ENCODE data around the gene SAMD4B. TPM values are rescaled to one million over a fixed set of nuclear protein-coding genes. Genes with fewer than 3 reads are reported as not detected.

Gene SAMD4B, protein sequence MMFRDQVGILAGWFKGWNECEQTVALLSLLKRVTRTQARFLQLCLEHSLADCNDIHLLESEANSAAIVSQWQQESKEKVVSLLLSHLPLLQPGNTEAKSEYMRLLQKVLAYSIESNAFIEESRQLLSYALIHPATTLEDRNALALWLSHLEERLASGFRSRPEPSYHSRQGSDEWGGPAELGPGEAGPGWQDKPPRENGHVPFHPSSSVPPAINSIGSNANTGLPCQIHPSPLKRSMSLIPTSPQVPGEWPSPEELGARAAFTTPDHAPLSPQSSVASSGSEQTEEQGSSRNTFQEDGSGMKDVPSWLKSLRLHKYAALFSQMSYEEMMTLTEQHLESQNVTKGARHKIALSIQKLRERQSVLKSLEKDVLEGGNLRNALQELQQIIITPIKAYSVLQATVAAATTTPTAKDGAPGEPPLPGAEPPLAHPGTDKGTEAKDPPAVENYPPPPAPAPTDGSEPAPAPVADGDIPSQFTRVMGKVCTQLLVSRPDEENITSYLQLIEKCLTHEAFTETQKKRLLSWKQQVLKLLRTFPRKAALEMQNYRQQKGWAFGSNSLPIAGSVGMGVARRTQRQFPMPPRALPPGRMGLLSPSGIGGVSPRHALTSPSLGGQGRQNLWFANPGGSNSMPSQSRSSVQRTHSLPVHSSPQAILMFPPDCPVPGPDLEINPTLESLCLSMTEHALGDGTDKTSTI
- 159 TPM for polyA plus RNA-seq (2013, experiment 1 of 4)
- 153 TPM for polyA plus RNA-seq (2013, experiment 2 of 4)
- 126 TPM for polyA plus RNA-seq (2013, experiment 3 of 4)
- 135 TPM for polyA plus RNA-seq (2013, experiment 4 of 4)

DNA sequence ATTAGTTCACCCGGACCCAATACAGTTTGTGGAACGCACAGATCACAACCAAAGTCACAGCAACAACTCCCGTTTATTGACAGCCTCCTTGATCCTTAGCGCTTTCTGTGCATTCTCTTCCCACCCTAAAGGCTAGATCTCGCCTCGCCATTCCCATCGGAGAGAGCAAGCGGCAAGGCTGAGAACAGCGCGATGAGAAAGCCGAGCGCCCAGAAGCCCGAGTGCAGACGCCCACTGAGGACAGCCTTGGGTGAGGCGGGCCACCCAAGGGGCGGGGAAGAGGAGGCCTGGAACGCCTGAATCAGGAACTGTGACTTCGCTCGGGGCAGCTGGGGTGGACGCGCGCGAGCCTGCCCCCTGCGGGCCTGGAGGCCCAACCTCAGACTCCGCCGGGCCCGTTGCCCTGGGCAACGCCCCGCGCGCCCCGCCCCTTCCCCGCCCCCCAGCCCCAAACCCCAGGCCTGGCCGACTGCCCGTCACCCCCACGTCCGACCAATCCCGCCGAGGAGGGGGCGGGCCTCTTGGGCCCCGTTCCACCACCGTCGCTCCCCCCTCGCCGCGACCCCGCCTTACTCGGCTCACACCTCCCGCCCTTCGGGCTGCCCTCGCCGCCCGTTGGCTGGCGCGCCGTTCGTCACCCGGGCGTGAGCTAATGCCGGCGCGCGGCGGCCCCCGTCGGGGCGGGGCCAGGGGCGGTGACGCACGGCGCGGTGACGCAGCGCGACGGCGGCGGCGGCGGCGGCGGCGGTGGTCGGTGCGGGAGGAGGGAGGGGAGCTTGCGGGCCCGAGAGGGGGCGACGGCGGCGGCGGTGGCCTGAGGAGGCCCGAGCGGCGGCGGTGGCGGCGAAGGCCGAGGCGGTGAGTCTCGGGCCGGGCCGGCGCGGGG, at the start of gene SAMD4B:
TSS of gene SAMD4B (plus strand) at position 703 of the 886 bp plus-strand sequence. CDS start 14,473 bp downstream, outside the sequence.
- Histone ChIP-seq H3K4me3 (ENCODE audit: insufficient read depth, low read depth, low read length) (peak within 1 kb of the TSS; percentile 84), H3K27ac (ENCODE audit: insufficient read depth, low read depth, low read length, poor library complexity, severe bottlenecking) (peak within 1 kb of the TSS; percentile 52), H3K27me3 (ENCODE audit: control insufficient read depth, insufficient read depth, low read length, poor library complexity, severe bottlenecking) (no peaks in the 10 kb centered on the region), H3K9me3 (ENCODE audit: control insufficient read depth, low read length) (no peaks in the 10 kb centered on the region), H3K36me3 (ENCODE audit: control insufficient read depth, insufficient read depth, low read length) (no peaks in the 10 kb centered on the region), H3K4me1 (ENCODE audit: control insufficient read depth, insufficient read depth, low read length) (peaks cover 9% of the 10 kb centered on the region)
- WGBS, 2 experiments = 0% methylated on average over 105 of the region's 105 CpGs

DNA sequence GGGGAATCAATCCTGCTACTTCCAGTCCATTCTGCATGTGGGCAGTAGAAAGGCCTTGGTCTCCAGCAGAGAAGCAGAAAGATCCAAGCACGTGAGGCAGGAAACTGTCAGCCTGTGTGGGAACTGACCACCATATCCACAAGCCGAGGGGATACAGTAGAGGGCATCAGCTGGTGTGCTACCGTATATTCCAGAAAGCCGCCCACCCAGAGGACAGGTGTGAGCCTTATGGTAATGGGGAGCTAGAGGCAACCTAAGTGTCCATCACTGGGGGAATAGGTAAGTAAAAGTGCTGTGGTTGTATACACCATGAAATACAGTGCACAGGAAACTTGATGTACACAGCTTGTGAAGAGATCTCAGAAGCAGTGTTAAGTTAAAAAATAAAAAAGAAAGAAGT, 48.8 kb upstream of the SAMD4B start:
- H3K27me3 ChIP-seq (ENCODE audit: control insufficient read depth, insufficient read depth, low read length, poor library complexity, severe bottlenecking) = peaks cover 31% of the 10 kb centered on the region

DNA sequence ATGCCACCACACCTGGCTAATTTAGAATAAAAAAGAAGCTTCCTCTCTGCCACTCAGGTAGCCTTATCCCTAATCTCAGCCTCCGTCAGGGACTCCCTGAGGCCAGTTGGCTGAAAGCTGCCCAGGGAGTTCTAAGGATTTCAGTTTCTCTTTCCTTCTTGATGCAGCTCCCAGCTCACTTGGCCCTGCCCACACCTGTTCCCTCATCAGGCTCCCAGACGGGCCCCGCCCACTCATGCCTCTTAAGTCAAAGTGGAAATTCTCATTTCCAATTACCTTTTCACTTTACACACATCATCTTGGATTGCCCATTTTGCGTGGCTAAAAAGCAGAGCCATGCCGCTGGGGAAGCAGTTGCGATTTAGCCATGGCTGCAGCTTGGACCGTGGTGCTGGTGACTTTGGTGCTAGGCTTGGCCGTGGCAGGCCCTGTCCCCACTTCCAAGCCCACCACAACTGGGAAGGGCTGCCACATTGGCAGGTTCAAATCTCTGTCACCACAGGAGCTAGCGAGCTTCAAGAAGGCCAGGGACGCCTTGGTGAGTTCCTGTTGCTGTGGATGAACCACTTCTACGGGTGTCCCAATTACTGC, 46.1 kb upstream of the SAMD4B start, which contains the start of gene IFNL1:
TSS of gene IFNL1 (plus strand) at position 353 of the 591 bp plus-strand sequence. CDS start at position 368, 15 bp downstream.
- H3K4me1 ChIP-seq (ENCODE audit: control insufficient read depth, insufficient read depth, low read length) = no peaks in the 10 kb centered on the region
- H3K27ac ChIP-seq (ENCODE audit: insufficient read depth, low read depth, low read length, poor library complexity, severe bottlenecking) = no peak within 1 kb of the TSS
- no peak within 1 kb of the TSS for H3K4me3 ChIP-seq (ENCODE audit: insufficient read depth, low read depth, low read length)
- 84 to 87% methylated on average over 11 of the region's 11 CpGs for WGBS, 2 experiments
- H3K9me3 ChIP-seq (ENCODE audit: control insufficient read depth, low read length) = no peaks in the 10 kb centered on the region
- no peaks in the 10 kb centered on the region for H3K36me3 ChIP-seq (ENCODE audit: control insufficient read depth, insufficient read depth, low read length)
- peaks cover 13% of the 10 kb centered on the region for H3K27me3 ChIP-seq (ENCODE audit: control insufficient read depth, insufficient read depth, low read length, poor library complexity, severe bottlenecking)

More for the DNA sequence above, 48.8 kb upstream of the SAMD4B start:
- no peak overlapping the region for H3K27ac ChIP-seq (ENCODE audit: insufficient read depth, low read depth, low read length, poor library complexity, severe bottlenecking)
- no peaks in the 10 kb centered on the region for H3K36me3 ChIP-seq (ENCODE audit: control insufficient read depth, insufficient read depth, low read length)
- H3K4me1 ChIP-seq (ENCODE audit: control insufficient read depth, insufficient read depth, low read length) = no peaks in the 10 kb centered on the region
- no peaks in the 10 kb centered on the region for H3K9me3 ChIP-seq (ENCODE audit: control insufficient read depth, low read length)
- H3K4me3 ChIP-seq (ENCODE audit: insufficient read depth, low read depth, low read length) = no peak overlapping the region
- WGBS, 2 experiments = 56 to 65% methylated on average over 4 of the region's 4 CpGs

DNA sequence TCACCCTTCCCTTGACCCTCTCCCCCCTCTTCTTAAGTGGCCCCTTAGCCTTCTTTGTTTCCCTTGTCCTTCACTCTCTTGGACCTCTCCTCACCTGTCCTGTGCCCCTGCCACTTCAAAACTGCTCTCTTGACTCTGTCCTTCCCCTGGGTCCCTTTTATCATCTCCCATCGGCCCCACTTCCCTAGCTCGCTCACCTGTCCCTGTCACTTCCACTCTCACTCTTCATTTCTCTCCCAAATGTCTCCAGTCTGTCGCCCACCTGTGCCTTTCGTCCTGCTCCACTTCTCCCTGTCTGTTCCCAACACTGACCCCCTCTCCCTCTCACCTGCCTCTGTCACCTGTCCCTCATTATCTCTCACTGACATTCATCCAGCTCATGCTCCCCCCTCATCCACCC, 45.3 kb upstream of the SAMD4B start:
- Histone ChIP-seq H3K36me3 (ENCODE audit: control insufficient read depth, insufficient read depth, low read length) (no peaks in the 10 kb centered on the region), H3K27me3 (ENCODE audit: control insufficient read depth, insufficient read depth, low read length, poor library complexity, severe bottlenecking) (peaks cover 10% of the 10 kb centered on the region), H3K4me3 (ENCODE audit: insufficient read depth, low read depth, low read length) (no peak overlapping the region), H3K27ac (ENCODE audit: insufficient read depth, low read depth, low read length, poor library complexity, severe bottlenecking) (no peak overlapping the region), H3K9me3 (ENCODE audit: control insufficient read depth, low read length) (no peaks in the 10 kb centered on the region), H3K4me1 (ENCODE audit: control insufficient read depth, insufficient read depth, low read length) (no peaks in the 10 kb centered on the region)
- WGBS, 2 experiments = 90 to 92% methylated on average over 4 of the region's 4 CpGs

DNA sequence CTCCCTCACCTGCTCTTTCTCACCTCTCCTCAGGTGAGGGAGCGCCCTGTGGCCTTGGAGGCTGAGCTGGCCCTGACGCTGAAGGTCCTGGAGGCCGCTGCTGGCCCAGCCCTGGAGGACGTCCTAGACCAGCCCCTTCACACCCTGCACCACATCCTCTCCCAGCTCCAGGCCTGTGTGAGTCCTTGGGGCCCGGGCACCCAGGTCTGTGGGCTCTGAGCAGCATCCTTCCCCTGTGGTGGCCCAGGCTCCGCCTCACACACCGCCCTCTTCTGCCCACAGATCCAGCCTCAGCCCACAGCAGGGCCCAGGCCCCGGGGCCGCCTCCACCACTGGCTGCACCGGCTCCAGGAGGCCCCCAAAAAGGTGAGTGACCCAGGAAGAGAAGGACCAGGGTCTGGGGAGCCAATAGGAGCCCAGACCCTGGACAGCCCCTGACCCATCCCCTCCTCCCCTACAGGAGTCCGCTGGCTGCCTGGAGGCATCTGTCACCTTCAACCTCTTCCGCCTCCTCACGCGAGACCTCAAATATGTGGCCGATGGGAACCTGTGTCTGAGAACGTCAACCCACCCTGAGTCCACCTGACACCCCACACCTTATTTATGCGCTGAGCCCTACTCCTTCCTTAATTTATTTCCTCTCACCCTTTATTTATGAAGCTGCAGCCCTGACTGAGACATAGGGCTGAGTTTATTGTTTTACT, 44.1 kb upstream of the SAMD4B start:
- 79 to 84% methylated on average over 17 of the region's 17 CpGs for WGBS, 2 experiments
- no peak overlapping the region for H3K4me3 ChIP-seq (ENCODE audit: insufficient read depth, low read depth, low read length)
- peaks cover 10% of the 10 kb centered on the region for H3K27me3 ChIP-seq (ENCODE audit: control insufficient read depth, insufficient read depth, low read length, poor library complexity, severe bottlenecking)
- H3K4me1 ChIP-seq (ENCODE audit: control insufficient read depth, insufficient read depth, low read length) = no peaks in the 10 kb centered on the region
- H3K27ac ChIP-seq (ENCODE audit: insufficient read depth, low read depth, low read length, poor library complexity, severe bottlenecking) = no peak overlapping the region
- H3K9me3 ChIP-seq (ENCODE audit: control insufficient read depth, low read length) = no peaks in the 10 kb centered on the region
- H3K36me3 ChIP-seq (ENCODE audit: control insufficient read depth, insufficient read depth, low read length) = no peaks in the 10 kb centered on the region

DNA sequence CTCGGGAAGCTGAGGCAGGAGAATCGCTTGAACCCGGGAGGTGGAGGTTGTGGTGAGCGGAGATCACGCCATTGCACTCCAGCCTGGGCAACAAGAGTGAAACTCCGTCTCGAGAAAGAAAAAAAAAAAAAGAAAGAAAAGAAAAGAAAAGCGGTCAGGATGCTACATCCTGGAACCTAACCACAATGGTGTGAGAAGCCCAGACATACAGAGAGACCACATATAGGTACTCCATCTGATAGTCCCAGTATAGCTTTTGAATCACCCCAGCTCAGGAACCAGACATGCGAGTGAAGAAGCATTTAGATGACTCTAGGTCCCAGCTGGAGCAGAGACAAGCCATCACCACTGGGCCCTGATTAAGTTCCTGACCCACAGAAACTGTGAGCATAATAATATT, 42.8 kb upstream of the SAMD4B start:
- Histone ChIP-seq H3K9me3 (ENCODE audit: control insufficient read depth, low read length) (no peaks in the 10 kb centered on the region), H3K27ac (ENCODE audit: insufficient read depth, low read depth, low read length, poor library complexity, severe bottlenecking) (no peak overlapping the region), H3K36me3 (ENCODE audit: control insufficient read depth, insufficient read depth, low read length) (no peaks in the 10 kb centered on the region), H3K4me3 (ENCODE audit: insufficient read depth, low read depth, low read length) (no peak overlapping the region), H3K4me1 (ENCODE audit: control insufficient read depth, insufficient read depth, low read length) (no peaks in the 10 kb centered on the region), H3K27me3 (ENCODE audit: control insufficient read depth, insufficient read depth, low read length, poor library complexity, severe bottlenecking) (peaks cover 6% of the 10 kb centered on the region)
- 91% methylated on average over 9 of the region's 9 CpGs for WGBS, 2 experiments

DNA sequence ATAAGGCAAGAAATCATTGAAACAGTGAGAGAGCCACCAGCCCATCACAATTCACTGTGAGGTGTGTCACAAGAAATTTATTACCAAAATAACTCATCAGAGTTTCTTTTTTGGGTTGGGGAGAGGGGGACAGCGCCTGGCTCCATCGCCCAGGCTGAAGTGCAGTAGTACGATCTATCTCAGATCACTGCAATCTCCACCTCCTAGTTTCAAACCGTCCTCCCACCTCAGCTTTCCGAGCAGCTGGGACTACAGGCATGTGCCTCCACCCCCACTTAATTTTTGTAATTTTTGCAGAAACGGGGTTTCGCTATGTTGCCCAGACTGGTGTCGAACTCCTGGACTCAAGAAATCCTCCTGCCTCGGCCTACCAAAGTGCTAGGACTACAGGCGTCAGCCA, 42.4 kb upstream of the SAMD4B start:
- 89 to 91% methylated on average over 10 of the region's 10 CpGs for WGBS, 2 experiments
- no peaks in the 10 kb centered on the region for H3K36me3 ChIP-seq (ENCODE audit: control insufficient read depth, insufficient read depth, low read length)
- H3K27me3 ChIP-seq (ENCODE audit: control insufficient read depth, insufficient read depth, low read length, poor library complexity, severe bottlenecking) = peaks cover 6% of the 10 kb centered on the region

DNA sequence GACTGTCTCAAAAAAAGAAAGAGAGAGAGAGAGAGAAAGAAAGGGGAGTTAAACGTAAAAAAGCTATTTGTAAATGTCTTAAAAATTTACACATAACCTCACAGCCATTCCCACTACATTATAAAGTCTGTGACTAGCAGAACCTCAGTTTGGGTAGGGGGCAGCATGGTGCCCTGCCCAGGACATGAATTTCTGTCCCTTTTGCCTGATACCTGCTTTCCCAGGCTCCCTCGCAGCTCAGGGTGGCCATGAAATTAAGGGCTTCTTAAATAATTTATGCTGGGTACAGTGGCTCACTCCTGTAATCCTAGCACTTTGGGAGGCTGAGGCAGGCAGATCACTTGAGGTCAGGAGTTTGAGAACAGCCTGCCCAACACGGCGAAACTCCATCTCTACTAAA, 41.2 kb upstream of the SAMD4B start:
- H3K36me3 ChIP-seq (ENCODE audit: control insufficient read depth, insufficient read depth, low read length) = no peaks in the 10 kb centered on the region
- 89 to 90% methylated on average over 3 to 4 of the region's 4 CpGs for WGBS, 2 experiments
- peaks cover 18% of the 10 kb centered on the region for H3K27me3 ChIP-seq (ENCODE audit: control insufficient read depth, insufficient read depth, low read length, poor library complexity, severe bottlenecking)
- no peak overlapping the region for H3K27ac ChIP-seq (ENCODE audit: insufficient read depth, low read depth, low read length, poor library complexity, severe bottlenecking)
- H3K4me3 ChIP-seq (ENCODE audit: insufficient read depth, low read depth, low read length) = no peak overlapping the region
- H3K9me3 ChIP-seq (ENCODE audit: control insufficient read depth, low read length) = no peaks in the 10 kb centered on the region
- peaks cover 5% of the 10 kb centered on the region for H3K4me1 ChIP-seq (ENCODE audit: control insufficient read depth, insufficient read depth, low read length)

More for the DNA sequence above, 42.4 kb upstream of the SAMD4B start:
- H3K27ac ChIP-seq (ENCODE audit: insufficient read depth, low read depth, low read length, poor library complexity, severe bottlenecking) = no peak overlapping the region
- no peaks in the 10 kb centered on the region for H3K9me3 ChIP-seq (ENCODE audit: control insufficient read depth, low read length)
- no peaks in the 10 kb centered on the region for H3K4me1 ChIP-seq (ENCODE audit: control insufficient read depth, insufficient read depth, low read length)
- no peak overlapping the region for H3K4me3 ChIP-seq (ENCODE audit: insufficient read depth, low read depth, low read length)

DNA sequence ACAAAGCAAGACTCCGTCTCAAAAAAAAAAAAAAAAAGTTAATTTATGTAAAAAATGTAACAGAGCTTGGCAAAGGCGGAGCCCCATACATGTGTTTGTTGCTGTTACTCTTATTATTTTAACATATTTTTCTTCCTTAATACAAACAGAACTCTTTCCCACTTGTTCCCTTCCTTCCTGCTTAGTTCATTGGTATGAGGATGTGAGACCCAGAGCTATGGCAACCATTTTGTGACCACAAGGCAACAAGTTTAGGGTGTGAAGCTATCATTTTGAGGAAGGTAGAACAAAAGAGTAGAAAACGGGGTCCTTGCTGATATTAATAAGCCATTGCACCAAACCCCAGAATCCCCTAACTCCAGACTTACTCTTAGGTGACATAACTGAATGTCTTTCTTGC, 40.7 kb upstream of the SAMD4B start:
- WGBS, 2 experiments = 79 to 100% methylated on average over 1 to 3 of the region's 3 CpGs
- Histone ChIP-seq H3K27me3 (ENCODE audit: control insufficient read depth, insufficient read depth, low read length, poor library complexity, severe bottlenecking) (peaks cover 23% of the 10 kb centered on the region), H3K36me3 (ENCODE audit: control insufficient read depth, insufficient read depth, low read length) (no peaks in the 10 kb centered on the region), H3K9me3 (ENCODE audit: control insufficient read depth, low read length) (no peaks in the 10 kb centered on the region), H3K27ac (ENCODE audit: insufficient read depth, low read depth, low read length, poor library complexity, severe bottlenecking) (no peak overlapping the region), H3K4me1 (ENCODE audit: control insufficient read depth, insufficient read depth, low read length) (peaks cover 6% of the 10 kb centered on the region), H3K4me3 (ENCODE audit: insufficient read depth, low read depth, low read length) (no peak overlapping the region)

Data from ectodermal cell (in vitro differentiated cells).